SH-SY5Y (cell line): ENCODE measurements around the gene MREG.

ENCODE experiments used
- GATA2 ChIP-seq: IDR thresholded peaks from 2 replicates; pipeline ENCODE4 v1.6.1; 2011; ENCODE audit warnings: mild to moderate bottlenecking, low read depth, low read length
- GATA3 ChIP-seq: IDR thresholded peaks from 2 replicates; pipeline ENCODE4 v1.6.1; 2011; ENCODE audit warnings: low read depth, mild to moderate bottlenecking, low read length, moderate library complexity

DNA sequence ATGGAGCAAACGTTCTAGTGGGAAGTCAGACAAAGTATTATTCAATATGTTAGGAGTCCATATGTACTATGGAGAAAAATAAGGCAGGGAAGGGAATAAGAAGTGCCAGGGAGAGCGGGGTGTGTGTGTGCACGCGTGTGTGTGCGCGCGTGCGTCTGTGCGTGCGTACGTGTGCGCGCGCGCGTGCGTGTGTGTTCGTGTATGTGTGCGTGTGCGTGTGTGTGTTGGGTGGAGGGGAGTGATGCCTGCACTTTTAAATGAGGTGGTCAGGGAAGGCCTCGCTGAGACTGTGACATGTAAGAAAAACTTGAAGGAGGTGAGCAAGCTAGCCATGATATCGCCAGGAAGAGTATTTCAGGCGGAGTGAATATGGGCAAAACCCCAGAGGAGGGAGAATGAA lies 1.6 kb upstream of the MREG start:
- no peak for TF ChIP-seq GATA3
- TF ChIP-seq GATA2: no peak
